ENCODE results near the gene SCGB1C2.
A peak's percentile ranks its signal among the peaks of the same experiment; 100 is the strongest.
"Not testable (repeated sequence)": the region's sequence is repeated elsewhere in the genome, so short reads cannot be mapped to it uniquely, and the experiment has no call there.

SCGB1C2 gene

GRCh38 chr17:137166-137807, at the start of gene SCGB1C2:
Gene SCGB1C2, plus strand, starts transcription at chr17:137569. Its CDS starts 22 bp downstream, at chr17:137591.
- not testable (repeated sequence) for DNase-seq (ENCODE audit: low spot score)

- not testable (repeated sequence) for DNase-seq (ENCODE audit: low spot score)
Measured at GRCh38 chr17:113111-113510, 24.3 kb upstream of the SCGB1C2 start.

GRCh38 chr17:118339-118917, 18.9 kb upstream of the SCGB1C2 start:
- not testable (repeated sequence) for DNase-seq (ENCODE audit: low spot score)

- not testable (repeated sequence) for DNase-seq (ENCODE audit: low spot score)
Measured at GRCh38 chr17:133932-134331, 3.4 kb upstream of the SCGB1C2 start.

- not testable (repeated sequence) for DNase-seq (ENCODE audit: low spot score)
Measured at GRCh38 chr17:134332-134785, 3.0 kb upstream of the SCGB1C2 start.

GRCh38 chr17:135022-135421, 2.3 kb upstream of the SCGB1C2 start:
- DNase-seq (ENCODE audit: low spot score) = not testable (repeated sequence)

GRCh38 chr17:135895-136294, 1.5 kb upstream of the SCGB1C2 start:
- DNase-seq (ENCODE audit: low spot score) = not testable (repeated sequence)

- DNase-seq (ENCODE audit: low spot score) = not testable (repeated sequence)
- TF ChIP-seq CTCF (IDR thresholded peaks at IDR 0.05; ENCODE audit: extremely low read depth, missing control alignments) = peak; percentile 57
Measured at GRCh38 chr17:136531-136930, 838 bp upstream of the SCGB1C2 start.

GRCh38 chr17:139401-140205, 2.2 kb downstream of the SCGB1C2 start:
- DNase-seq (ENCODE audit: low spot score) = not testable (repeated sequence)

- DNase-seq (ENCODE audit: low spot score) = no peak
- no peak for TF ChIP-seq CTCF (IDR thresholded peaks at IDR 0.05; ENCODE audit: extremely low read depth, missing control alignments)
Measured at GRCh38 chr17:142102-142661, 4.8 kb downstream of the SCGB1C2 start.

GRCh38 chr17:142876-143784, 5.8 kb downstream of the SCGB1C2 start:
- no peak for DNase-seq (ENCODE audit: low spot score)
- no peak for TF ChIP-seq CTCF (IDR thresholded peaks at IDR 0.05; ENCODE audit: extremely low read depth, missing control alignments)

All from GM20000 (cell line).